H9 (cell line): Measurements from ENCODE around the gene MINDY4. TPM values are rescaled to one million over a fixed set of nuclear protein-coding genes. Genes with fewer than 3 reads are reported as not detected.

Experiments
- DNase-seq: peaks from one replicate; pipeline ENCODE4 v3.0.0-alpha.2; 2017
- H2AFZ ChIP-seq: one replicate; pipeline ENCODE4 v1.6.1; 2013; ENCODE audit warnings: mild to moderate bottlenecking, low read length, control low read depth, moderate library complexity
- H2AK5ac ChIP-seq: 2 replicates; pipeline ENCODE4 v1.6.1; 2013; ENCODE audit warnings: low read length, control low read depth, mixed read lengths; ENCODE audit not compliant: insufficient read length
- H2BK120ac ChIP-seq: one replicate; pipeline ENCODE4 v1.6.1; 2013; ENCODE audit warnings: low read depth, mild to moderate bottlenecking, low read length, control low read depth, inconsistent platforms; ENCODE audit not compliant: poor library complexity, severe bottlenecking
- H2BK12ac ChIP-seq: 2 replicates; pipeline ENCODE4 v1.6.1; 2013; ENCODE audit warnings: low read length, control low read depth, mixed read lengths, low read depth; ENCODE audit not compliant: insufficient read length
- H2BK15ac ChIP-seq: 2 replicates; pipeline ENCODE4 v1.6.1; 2013; ENCODE audit warnings: low read depth, low read length, control low read depth
- H2BK20ac ChIP-seq: one replicate; pipeline ENCODE4 v1.6.1; 2013; ENCODE audit warnings: low read depth, mild to moderate bottlenecking, low read length, control low read depth, inconsistent platforms; ENCODE audit not compliant: poor library complexity, severe bottlenecking
- H2BK5ac ChIP-seq: 2 replicates; pipeline ENCODE4 v1.6.1; 2013; ENCODE audit warnings: low read length, control low read depth, mixed read lengths; ENCODE audit not compliant: insufficient read length
- H3K14ac ChIP-seq: 2 replicates; pipeline ENCODE4 v1.6.1; 2013; ENCODE audit warnings: low read length, control low read depth; ENCODE audit not compliant: insufficient read depth
- H3K18ac ChIP-seq: 2 replicates; pipeline ENCODE4 v1.6.1; 2013; ENCODE audit warnings: low read depth, mild to moderate bottlenecking, mixed read lengths, low read length, control low read depth; ENCODE audit not compliant: insufficient read length
- H3K23ac ChIP-seq: 2 replicates; pipeline ENCODE4 v1.6.1; 2013; ENCODE audit warnings: low read length, control low read depth, mixed read lengths, low read depth; ENCODE audit not compliant: insufficient read length
- H3K23me2 ChIP-seq: 2 replicates; pipeline ENCODE4 v1.6.1; 2013; ENCODE audit warnings: low read depth, mild to moderate bottlenecking, mixed read lengths, low read length, control low read depth; ENCODE audit not compliant: insufficient read length, poor library complexity, severe bottlenecking
- H3K27ac ChIP-seq: 2 replicates; pipeline ENCODE4 v1.5.1; 2013; ENCODE audit warnings: low read length, control low read depth, mixed read lengths, low read depth; ENCODE audit not compliant: insufficient read length
- H3K27me3 ChIP-seq: 2 replicates; pipeline ENCODE4 v1.6.1; 2013; ENCODE audit warnings: low read length, control low read depth, inconsistent platforms; ENCODE audit not compliant: insufficient read depth
- H3K4ac ChIP-seq: 2 replicates; pipeline ENCODE4 v1.6.1; 2013; ENCODE audit warnings: low read depth, mild to moderate bottlenecking, control low read depth, inconsistent platforms, low read length, moderate library complexity
- H3K4me1 ChIP-seq: 2 replicates; pipeline ENCODE4 v1.6.1; 2013; ENCODE audit warnings: low read length, control low read depth, inconsistent platforms; ENCODE audit not compliant: insufficient read depth
- H3K4me2 ChIP-seq: 2 replicates; pipeline ENCODE4 v1.6.1; 2013; ENCODE audit warnings: low read length, control low read depth, mixed read lengths; ENCODE audit not compliant: insufficient read length, insufficient read depth
- H3K56ac ChIP-seq: 2 replicates; pipeline ENCODE4 v1.6.1; 2013; ENCODE audit warnings: low read depth, mild to moderate bottlenecking, mixed read lengths, low read length, control low read depth; ENCODE audit not compliant: insufficient read length
- H3K79me1 ChIP-seq: 2 replicates; pipeline ENCODE4 v1.6.1; 2013; ENCODE audit warnings: low read depth, mild to moderate bottlenecking, moderate library complexity, low read length, control low read depth, inconsistent platforms; ENCODE audit not compliant: insufficient read depth, poor library complexity, severe bottlenecking
- H3K79me2 ChIP-seq: 2 replicates; pipeline ENCODE4 v1.6.1; 2013; ENCODE audit warnings: low read length, control low read depth, inconsistent platforms; ENCODE audit not compliant: insufficient read depth
- H3K9ac ChIP-seq: 2 replicates; pipeline ENCODE4 v1.6.1; 2013; ENCODE audit warnings: low read length, control low read depth, mixed read lengths; ENCODE audit not compliant: insufficient read length; ENCODE audit errors: extremely low read depth
- H3K9me3 ChIP-seq: one replicate; pipeline ENCODE4 v1.6.1; 2013; ENCODE audit warnings: low read depth, low read length, inconsistent platforms; ENCODE audit not compliant: control insufficient read depth
- H3T11ph ChIP-seq: one replicate; pipeline ENCODE4 v1.6.1; 2013; ENCODE audit warnings: mild to moderate bottlenecking, low read length, control low read depth, inconsistent platforms
- H4K20me1 ChIP-seq: one replicate; pipeline ENCODE4 v1.6.1; 2013; ENCODE audit not compliant: control insufficient read depth, insufficient read length, insufficient read depth
- H4K5ac ChIP-seq: 2 replicates; pipeline ENCODE4 v1.6.1; 2013; ENCODE audit warnings: low read depth, mild to moderate bottlenecking, mixed read lengths, low read length, control low read depth; ENCODE audit not compliant: insufficient read length
- H4K8ac ChIP-seq: replicated peaks from 2 replicates; pipeline ENCODE4 v1.6.1; 2013; ENCODE audit warnings: low read length, control low read depth, mixed read lengths, low read depth; ENCODE audit not compliant: insufficient read length
- H4K91ac ChIP-seq: 2 replicates; pipeline ENCODE4 v1.6.1; 2013; ENCODE audit warnings: low read depth, mild to moderate bottlenecking, moderate library complexity, mixed read lengths, low read length, control low read depth; ENCODE audit not compliant: insufficient read length
- H3K27ac Mint-ChIP-seq, 3 experiments: 2 replicates in 2 of 3; 3 replicates in 1 of 3; pipeline ENCODE4 v1.8.0; 2020 to 2021; ENCODE audit warnings: mixed read lengths in 3 of 3, mild to moderate bottlenecking in 1 of 3, moderate library complexity in 1 of 3
- H3K27me3 Mint-ChIP-seq: 2 replicates; pipeline ENCODE4 v1.8.0; 2021; ENCODE audit warnings: low read depth, mild to moderate bottlenecking, moderate library complexity, mixed read lengths
- H3K36me3 Mint-ChIP-seq, 3 experiments: 2 replicates in 2 of 3; 3 replicates in 1 of 3; pipeline ENCODE4 v1.8.0; 2020 to 2021; ENCODE audit warnings: low read depth in 3 of 3, mixed read lengths in 3 of 3; ENCODE audit not compliant: insufficient read depth in 1 of 3
- H3K4me1 Mint-ChIP-seq, 2 experiments: 2 replicates each; pipeline ENCODE4 v1.8.0; 2020; ENCODE audit warnings: mixed read lengths in 2 of 2
- H3K4me3 Mint-ChIP-seq, 2 experiments: 2 replicates in 1 of 2; 3 replicates in 1 of 2; pipeline ENCODE4 v1.8.0; 2020 to 2021; ENCODE audit warnings: mild to moderate bottlenecking in 2 of 2, mixed read lengths in 2 of 2, moderate library complexity in 1 of 2
- H3K9me3 Mint-ChIP-seq, 2 experiments: 2 replicates in 1 of 2; 3 replicates in 1 of 2; pipeline ENCODE4 v1.8.0; 2020; ENCODE audit warnings: mild to moderate bottlenecking in 2 of 2, mixed read lengths in 2 of 2, moderate library complexity in 1 of 2
- WGBS: extraction: QIAGEN DNeasy Blood & Tissue Kit; methylation state at CpG from one replicate; pipeline ENCODE4 v1.1.7; 2013; ENCODE audit warnings: missing lambda C conversion rate, low lambda C conversion rate, mixed read lengths; ENCODE audit not compliant: insufficient read length; ENCODE audit errors: extremely low coverage; 5-methylcytosine and 5-hydroxymethylcytosine counted together
- total RNA-seq: library from RNA; stranded (reverse); gene quantifications from 2 replicates; pipeline ENCODE4 v1.2.1, GENCODE V29; 2021
- TF ChIP-seq, protein P1 (sequence below): fragments of 200-600 bp; sonication (generic); conservative IDR thresholded peaks from 3 replicates; pipeline ENCODE4 v1.8.0; 2021; ENCODE audit warnings: antibody characterized with exemption, mild to moderate bottlenecking

MINDY4 gene
- total RNA-seq, 1 experiment from 2014 or later: 3.1 TPM

DNA sequence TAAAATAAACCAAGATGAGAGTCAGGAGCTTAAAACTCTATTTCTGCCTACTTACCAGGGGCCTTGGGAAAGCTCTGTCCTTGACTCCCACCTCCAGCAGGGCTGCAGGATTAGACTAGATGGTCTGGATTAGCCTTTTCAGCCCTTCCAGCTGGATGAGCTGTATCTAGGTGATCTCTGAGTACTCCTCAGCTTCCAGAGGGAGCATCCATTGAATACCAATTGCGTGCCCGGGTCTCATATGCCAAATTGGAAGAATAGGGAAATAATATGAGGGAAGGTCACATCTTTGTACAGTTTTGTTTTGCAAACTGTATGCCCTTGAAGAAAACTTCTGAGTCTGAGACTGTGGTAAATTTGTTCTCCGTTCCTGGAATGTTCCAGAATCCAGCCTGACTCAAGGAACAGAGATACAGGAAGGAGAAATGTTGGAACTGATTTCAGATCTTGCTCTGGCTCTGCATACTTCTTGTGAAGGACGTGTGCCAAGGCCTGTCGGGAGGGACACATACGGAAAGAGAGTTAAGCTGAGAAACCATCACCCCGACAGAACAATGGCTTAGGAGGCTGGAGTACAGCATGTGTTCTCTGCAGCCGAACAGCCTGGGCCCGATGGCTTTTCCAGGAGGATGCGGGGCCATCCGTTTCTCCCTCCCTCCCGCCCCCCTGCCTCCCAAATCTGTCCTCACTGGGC lies 44.9 kb downstream of the MINDY4 start:
- Histone ChIP-seq H3K56ac (no peak overlapping the region), H3K14ac (no peak overlapping the region), H2AFZ (no peak overlapping the region), H3K79me2 (no peaks in the 10 kb centered on the region), H2BK5ac (no peak overlapping the region), H2BK20ac (no peak overlapping the region), H3K4ac (no peak overlapping the region), H3K23me2 (no peaks in the 10 kb centered on the region), H2BK12ac (no peak overlapping the region), H3K9ac (no peak overlapping the region), H3K9me3 (no peaks in the 10 kb centered on the region), H3K79me1 (no peaks in the 10 kb centered on the region), H4K91ac (no peak overlapping the region), H4K20me1 (no peaks in the 10 kb centered on the region), H3K18ac (no peak overlapping the region), H3K4me1 (no peaks in the 10 kb centered on the region), H3K27me3 (no peaks in the 10 kb centered on the region), H2BK15ac (no peak overlapping the region), H3T11ph (no peak overlapping the region), H2AK5ac (no peak overlapping the region), H4K5ac (no peak overlapping the region), H2BK120ac (no peak overlapping the region), H4K8ac (no peak overlapping the region), H3K4me2 (no peak overlapping the region), H3K23ac (no peak overlapping the region), H3K27ac (no peak overlapping the region)
- no peaks in the 10 kb centered on the region for H3K9me3 Mint-ChIP-seq
- no peak overlapping the region for H3K4me3 Mint-ChIP-seq
- H3K4me1 Mint-ChIP-seq: peaks cover 7 to 11% of the 10 kb centered on the region in 2 experiments
- TF ChIP-seq, protein P1, sequence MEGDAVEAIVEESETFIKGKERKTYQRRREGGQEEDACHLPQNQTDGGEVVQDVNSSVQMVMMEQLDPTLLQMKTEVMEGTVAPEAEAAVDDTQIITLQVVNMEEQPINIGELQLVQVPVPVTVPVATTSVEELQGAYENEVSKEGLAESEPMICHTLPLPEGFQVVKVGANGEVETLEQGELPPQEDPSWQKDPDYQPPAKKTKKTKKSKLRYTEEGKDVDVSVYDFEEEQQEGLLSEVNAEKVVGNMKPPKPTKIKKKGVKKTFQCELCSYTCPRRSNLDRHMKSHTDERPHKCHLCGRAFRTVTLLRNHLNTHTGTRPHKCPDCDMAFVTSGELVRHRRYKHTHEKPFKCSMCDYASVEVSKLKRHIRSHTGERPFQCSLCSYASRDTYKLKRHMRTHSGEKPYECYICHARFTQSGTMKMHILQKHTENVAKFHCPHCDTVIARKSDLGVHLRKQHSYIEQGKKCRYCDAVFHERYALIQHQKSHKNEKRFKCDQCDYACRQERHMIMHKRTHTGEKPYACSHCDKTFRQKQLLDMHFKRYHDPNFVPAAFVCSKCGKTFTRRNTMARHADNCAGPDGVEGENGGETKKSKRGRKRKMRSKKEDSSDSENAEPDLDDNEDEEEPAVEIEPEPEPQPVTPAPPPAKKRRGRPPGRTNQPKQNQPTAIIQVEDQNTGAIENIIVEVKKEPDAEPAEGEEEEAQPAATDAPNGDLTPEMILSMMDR: no peak
- DNase-seq: no peak
- no peak overlapping the region for H3K27ac Mint-ChIP-seq
- WGBS: no CpG with 5 or more reads among the region's 12 CpGs
- peaks cover 5% of the 10 kb centered on the region for H3K27me3 Mint-ChIP-seq
- no peaks in the 10 kb centered on the region; a peak in 1 of 7 replicates for H3K36me3 Mint-ChIP-seq
